ENCODE results near the gene ANKRD44. TPM values are rescaled to one million over a fixed set of nuclear protein-coding genes. Genes with fewer than 3 reads are reported as not detected.

The ANKRD44 gene
- total and polyA plus RNA-seq, 2 of the 8 experiments (the other 6 are each of a cell fraction or from before 2014, with no cell fraction given): 1.2 to 1.3 TPM

- ChIA-PET CTCF (ENCODE audit: partially characterized antibody) (interaction anchor here (0.8 to 3.4 kb wide), 5 partner anchors 10 to 74 kb away, joined by 3 to 12 read pairs (median 5); no protein-coding TSS in a partner anchor), POLR2A (ENCODE audit: partially characterized antibody) (no interaction called here)
- Histone ChIP-seq H3K79me2 (ENCODE audit: control insufficient read depth in 1 of 2, insufficient read depth in 2 of 2, low read length in 2 of 2) (no peaks in the 10 kb centered on the region), H3K18ac (ENCODE audit: extremely low read depth, low read length) (no peak overlapping the region), H3K9me3 (ENCODE audit: insufficient read depth in 2 of 2, low read depth in 1 of 2, low read length in 1 of 2) (no peaks in the 10 kb centered on the region), H3K14ac (ENCODE audit: insufficient read length) (no peak overlapping the region), H2AK5ac (ENCODE audit: low read depth, low read length) (no peak overlapping the region), H2BK5ac (ENCODE audit: low read depth, low read length) (no peak overlapping the region), H3K4ac (replicated peaks; ENCODE audit: insufficient read length, low read depth, low read length) (no peak overlapping the region), H3K79me1 (ENCODE audit: low read depth, low read length) (no peaks in the 10 kb centered on the region), H4K8ac (ENCODE audit: extremely low read depth, insufficient read depth, low read length) (no peak overlapping the region), H3K56ac (replicated peaks; ENCODE audit: insufficient read length, low read depth, low read length) (no peak overlapping the region), H3K36me3 (ENCODE audit: control insufficient read depth in 2 of 4, insufficient read depth in 4 of 4, low read length in 3 of 4) (no peaks in the 10 kb centered on the region), H2BK15ac (ENCODE audit: low read length) (no peak overlapping the region), H4K91ac (replicated peaks; ENCODE audit: insufficient read length, low read length) (no peak overlapping the region), H2BK20ac (ENCODE audit: low read length) (no peak overlapping the region), H3K4me3 (ENCODE audit: extremely low read depth in 1 of 4, insufficient read depth in 2 of 4, low read depth in 3 of 4, low read length in 4 of 4) (no peak overlapping the region), H3K23me2 (ENCODE audit: low read depth, low read length) (no peaks in the 10 kb centered on the region), H3K23ac (ENCODE audit: insufficient read length) (no peak overlapping the region), H3K4me2 (ENCODE audit: insufficient read depth in 1 of 2, low read depth in 2 of 2, low read length in 2 of 2) (no peak overlapping the region), H3K4me1 (replicated peaks in 1 of 4; ENCODE audit: control insufficient read depth in 3 of 4, insufficient read depth in 4 of 4, low read length in 3 of 4) (no peaks in the 10 kb centered on the region), H4K20me1 (replicated peaks in 1 of 2; ENCODE audit: control insufficient read depth in 1 of 2, insufficient read depth in 2 of 2, low read length in 2 of 2) (no peaks in the 10 kb centered on the region), H3K27me3 (replicated peaks in 1 of 4; ENCODE audit: control insufficient read depth in 3 of 4, extremely low read depth in 1 of 4, insufficient read depth in 3 of 4, low read length in 3 of 4) (no peaks in the 10 kb centered on the region), H3K9ac (replicated peaks in 1 of 4; ENCODE audit: extremely low read depth in 1 of 4, low read depth in 3 of 4, low read length in 3 of 4) (no peak overlapping the region), H2BK120ac (replicated peaks; ENCODE audit: low read depth, low read length) (no peak overlapping the region), H2AFZ (ENCODE audit: low read length) (no peak overlapping the region), H4K5ac (ENCODE audit: insufficient read length, low read depth, low read length) (no peak overlapping the region), H2BK12ac (ENCODE audit: low read depth, low read length) (no peak overlapping the region), H3K27ac (ENCODE audit: low read depth, low read length) (no peak overlapping the region)
- FAIRE-seq (no peak), DNase-seq (ENCODE audit: low read depth in 1 of 2, low spot score in 2 of 2) (no peak)
- WGBS, 2 experiments (ENCODE audit: extremely low coverage in 1 of 2, insufficient coverage in 1 of 2, insufficient read length in 1 of 2, insufficient replicate concordance in 2 of 2, low coverage in 1 of 2, low lambda C conversion rate in 2 of 2, missing lambda C conversion rate in 1 of 2): 84% methylated on average over 10 of the region's 10 CpGs; no CpG with 5 or more reads in 1 of the 2 experiments
- no peak for TF ChIP-seq CHD1 (IDR thresholded peaks at IDR 0.05; ENCODE audit: low read depth, low read length)
- no peak for TF ChIP-seq ASH2L (IDR thresholded peaks at IDR 0.05; ENCODE audit: low read length)
- TF ChIP-seq SIN3A (conservative IDR thresholded peaks at IDR 0.05 in 1 of 2, IDR thresholded peaks at IDR 0.05 in 1 of 2; ENCODE audit: low read depth in 1 of 2, low read length in 2 of 2): no peak
- TF ChIP-seq TEAD4 (IDR thresholded peaks at IDR 0.05; ENCODE audit: low read depth, low read length): no peak
- TF ChIP-seq RFX5 (IDR thresholded peaks at IDR 0.05; ENCODE audit: borderline replicate concordance, low read depth, low read length): no peak
- TF ChIP-seq EZH2 (IDR thresholded peaks at IDR 0.05; ENCODE audit: low read depth, low read length, severe bottlenecking): no peak
- TF ChIP-seq SUZ12 (IDR thresholded peaks at IDR 0.05; ENCODE audit: low read length): no peak
- no peak for TF ChIP-seq JUN (IDR thresholded peaks at IDR 0.05; ENCODE audit: low read depth, low read length)
- no peak for TF ChIP-seq TCF12 (IDR thresholded peaks at IDR 0.05; ENCODE audit: low read depth, low read length)
- TF ChIP-seq SP2 (IDR thresholded peaks at IDR 0.05; ENCODE audit: low read length): no peak
- TF ChIP-seq BRCA1 (IDR thresholded peaks at IDR 0.05; ENCODE audit: low read depth, low read length): no peak
- TF ChIP-seq KDM4A (IDR thresholded peaks at IDR 0.05; ENCODE audit: low read depth, low read length, severe bottlenecking): no peak
- TF ChIP-seq KDM1A (IDR thresholded peaks at IDR 0.05; ENCODE audit: borderline replicate concordance, low read length): no peak
- TF ChIP-seq GTF2F1 (IDR thresholded peaks at IDR 0.05; ENCODE audit: borderline replicate concordance, low read depth, low read length): no peak
- no peak for TF ChIP-seq BCL11A (IDR thresholded peaks at IDR 0.05; ENCODE audit: low read depth in 2 of 2, low read length in 2 of 2)
Observed at GRCh38 chr2:197116306-197116879, 194.2 kb downstream of the ANKRD44 start.

Measured in H1 (cell line).